Lower lobe of right lung (tissue), 2 donors: ENCODE results near the gene RARA. TPM values are rescaled to one million over a fixed set of nuclear protein-coding genes. Genes with fewer than 3 reads are reported as not detected.

Experiments
- ATAC-seq, 2 donors: fragments of 200-7000 bp; cut with Tn5 transposase; one replicate each; pipeline ENCODE4 v1.9.1; 2020 to 2022; ENCODE audit warnings: mild to moderate bottlenecking in 2 of 2, moderate library complexity in 2 of 2
- DNase-seq: peaks from one replicate; pipeline ENCODE4 v3.0.0-alpha.2; 2020
- H3K27ac ChIP-seq: fragments of 200-600 bp; one replicate; pipeline ENCODE4 v1.8.0; 2022
- H3K27me3 ChIP-seq: fragments of 200-600 bp; one replicate; pipeline ENCODE4 v1.8.0; 2022; ENCODE audit warnings: low read depth
- H3K36me3 ChIP-seq: fragments of 200-600 bp; one replicate; pipeline ENCODE4 v1.8.0; 2022; ENCODE audit warnings: mild to moderate bottlenecking
- H3K4me1 ChIP-seq: fragments of 200-600 bp; one replicate; pipeline ENCODE4 v1.8.0; 2022
- H3K4me3 ChIP-seq: fragments of 200-600 bp; one replicate; pipeline ENCODE4 v1.8.0; 2022; ENCODE audit warnings: mild to moderate bottlenecking
- H3K9me3 ChIP-seq: fragments of 200-600 bp; one replicate; pipeline ENCODE4 v1.8.0; 2022
- CTCF ChIP-seq: fragments of 200-600 bp; IDR thresholded peaks from one replicate; pipeline ENCODE4 v1.8.0; 2022; ENCODE audit warnings: antibody characterized with exemption, mild to moderate bottlenecking
- intact Hi-C: fragments of 100-400 bp; cut with DNase I; formaldehyde crosslinking; loops from one replicate; pipeline ENCODE4 v1.11.0; 2022
- total RNA-seq: library from RNA; stranded (reverse); fragmentation: NEBNext Ultra II Directional; extraction: Animal tissue kit (Norgen Biotek cat#: 25700); gene quantifications from one replicate; pipeline ENCODE4 v1.2.1, GENCODE V29; 2021
- donor health status: DM: no; HTN: yes; CAD: no; lungs with severe emphysema.

The RARA gene
- total RNA-seq, 1 donor from 2014 or later = 82.6 TPM

- H3K9me3 ChIP-seq = no peaks in the 10 kb centered on the region
- H3K4me3 ChIP-seq = no peak overlapping the region
- H3K4me1 ChIP-seq = peaks cover 25% of the 10 kb centered on the region
- intact Hi-C loops = loop anchor here (10.0 kb wide), 1 partner anchor 59 kb away; no protein-coding TSS in a partner anchor
- H3K27ac ChIP-seq = peak overlapping the region; percentile 4
- ATAC-seq (no peak), DNase-seq (no peak)
- TF ChIP-seq CTCF = no peak
- H3K36me3 ChIP-seq = peaks cover 36% of the 10 kb centered on the region
- no peaks in the 10 kb centered on the region for H3K27me3 ChIP-seq
These were observed 25.3 kb upstream of the RARA start for GRCh38 chr17:40283662-40284061.

DNA sequence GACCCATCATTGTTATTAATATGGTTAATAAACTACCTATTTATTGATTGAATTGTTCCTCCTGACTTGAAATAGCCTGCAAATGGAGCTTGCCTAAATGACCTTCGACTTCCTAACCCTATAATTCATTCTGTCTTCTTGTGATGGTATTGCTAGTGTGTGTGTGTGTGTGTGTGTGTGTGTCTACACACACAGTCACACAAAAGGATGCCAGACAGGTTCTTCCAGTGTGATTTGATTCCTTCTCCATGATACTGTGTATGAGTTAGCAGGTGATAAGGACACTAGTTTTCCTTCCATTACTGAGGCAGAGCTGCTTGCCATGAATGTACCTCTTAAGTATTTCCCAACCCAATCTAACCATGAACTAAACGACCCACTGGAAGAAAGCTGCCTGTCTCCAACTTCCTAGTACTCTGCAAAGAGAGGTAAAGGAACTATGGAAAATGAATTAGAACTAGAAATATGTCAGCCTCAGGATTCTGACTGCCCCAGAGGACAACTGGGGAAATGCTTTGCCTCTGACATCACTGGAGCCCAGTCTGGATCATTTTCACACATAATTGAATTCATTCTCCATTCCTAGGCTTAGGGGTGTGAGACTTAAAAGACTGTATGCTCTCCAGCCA lies 24.8 kb upstream of the RARA start:
- intact Hi-C loops = loop anchor here (10.0 kb wide), 1 partner anchor 59 kb away; no protein-coding TSS in a partner anchor
- peaks cover 25% of the 10 kb centered on the region for H3K4me1 ChIP-seq
- no peaks in the 10 kb centered on the region for H3K27me3 ChIP-seq
- DNase-seq (no peak), ATAC-seq (peak; percentile 6 to 20)
- peaks cover 31% of the 10 kb centered on the region for H3K36me3 ChIP-seq
- peak; percentile 27 for TF ChIP-seq CTCF
- H3K9me3 ChIP-seq = no peaks in the 10 kb centered on the region
- no peak overlapping the region for H3K4me3 ChIP-seq
- H3K27ac ChIP-seq = peak overlapping the region; percentile 4

GRCh38 chr17:40286473-40286872 lies 22.5 kb upstream of the RARA start:
- intact Hi-C loops = loop anchor here (10.0 kb wide), 1 partner anchor 62 kb away; no protein-coding TSS in a partner anchor
- ATAC-seq (no peak), DNase-seq (no peak)
- no peaks in the 10 kb centered on the region for H3K27me3 ChIP-seq
- peaks cover 8% of the 10 kb centered on the region for H3K36me3 ChIP-seq
- TF ChIP-seq CTCF = no peak
- H3K27ac ChIP-seq = no peak overlapping the region
- H3K9me3 ChIP-seq = no peaks in the 10 kb centered on the region
- H3K4me3 ChIP-seq = no peak overlapping the region
- H3K4me1 ChIP-seq = peaks cover 33% of the 10 kb centered on the region

DNA sequence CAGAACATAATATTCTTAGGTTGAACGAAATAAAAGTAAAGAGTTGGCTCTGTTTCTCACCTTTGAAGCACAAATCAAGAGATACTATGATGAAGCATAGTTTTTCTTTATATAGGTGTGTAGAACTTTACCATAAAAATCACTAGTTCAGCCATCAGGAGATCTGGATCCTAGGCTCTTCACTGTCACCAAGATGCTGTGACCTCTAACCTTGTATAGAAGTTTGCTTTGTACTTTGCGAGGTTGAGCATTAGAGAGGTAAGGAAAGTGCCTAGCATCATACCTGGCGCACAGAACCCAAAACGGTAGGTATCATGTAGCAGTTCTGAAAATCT lies 21.9 kb upstream of the RARA start:
- Histone ChIP-seq H3K27me3 (no peaks in the 10 kb centered on the region), H3K4me1 (peaks cover 33% of the 10 kb centered on the region), H3K9me3 (no peaks in the 10 kb centered on the region), H3K36me3 (peaks cover 1% of the 10 kb centered on the region), H3K27ac (no peak overlapping the region), H3K4me3 (no peak overlapping the region)
- no peak for ATAC-seq
- intact Hi-C loops = loop anchor here (10.0 kb wide), 1 partner anchor 62 kb away; no protein-coding TSS in a partner anchor
- no peak for DNase-seq
- no peak for TF ChIP-seq CTCF

DNA sequence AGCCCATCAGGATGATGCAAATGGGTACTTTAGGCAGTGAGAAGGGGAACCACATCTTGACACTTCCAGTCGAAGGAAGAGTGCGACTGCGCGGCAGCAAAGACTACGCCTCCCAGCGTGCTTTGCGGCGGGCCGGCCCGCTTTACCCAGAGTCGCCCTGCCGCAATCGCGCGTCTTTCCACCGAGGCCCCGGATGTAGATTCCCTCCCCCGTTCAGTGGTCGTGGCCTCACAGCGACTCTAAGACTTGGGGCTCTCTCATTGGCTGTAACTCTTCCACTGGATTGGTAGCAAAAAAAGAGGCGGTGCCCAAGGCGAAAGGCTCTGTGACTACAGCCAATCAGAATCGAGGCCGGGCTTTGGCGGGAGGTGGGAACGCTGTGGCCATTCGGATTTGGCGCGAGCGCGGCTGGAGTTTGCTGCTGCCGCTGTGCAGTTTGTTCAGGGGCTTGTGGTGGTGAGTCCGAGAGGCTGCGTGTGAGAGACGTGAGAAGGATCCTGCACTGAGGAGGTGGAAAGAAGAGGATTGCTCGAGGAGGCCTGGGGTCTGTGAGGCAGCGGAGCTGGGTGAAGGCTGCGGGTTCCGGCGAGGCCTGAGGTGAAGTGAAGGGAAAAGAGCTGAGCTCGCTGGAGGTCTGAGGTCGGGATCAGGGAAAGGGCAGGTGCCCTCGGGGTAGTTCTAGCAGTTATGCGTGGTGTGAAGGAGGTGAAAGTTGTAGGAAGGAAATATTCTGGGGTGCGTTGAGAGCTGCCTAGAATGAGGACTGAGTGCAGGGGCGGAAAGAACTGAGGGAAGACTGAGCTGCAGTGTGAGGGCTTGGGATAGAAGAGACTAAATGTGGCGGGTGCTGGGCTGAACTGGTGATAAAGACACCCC lies 21.2 kb upstream of the RARA start, which contains the start of gene CDC6:
Gene CDC6 (plus strand): TSS at position 386 of the 876 bp plus-strand sequence. CDS start 1,542 bp downstream, outside the sequence.
- peak; percentile 99 for DNase-seq
- peak within 1 kb of the TSS; percentile 64 for H3K4me3 ChIP-seq
- TF ChIP-seq CTCF = no peak
- no peaks in the 10 kb centered on the region for H3K27me3 ChIP-seq
- intact Hi-C loops = loop anchor here (10.0 kb wide), 1 partner anchor 63 kb away; no protein-coding TSS in a partner anchor
- peak within 1 kb of the TSS; percentile 5 for H3K27ac ChIP-seq
- no peaks in the 10 kb centered on the region for H3K36me3 ChIP-seq
- no peaks in the 10 kb centered on the region for H3K9me3 ChIP-seq
- peak; percentile 97 to 98 for ATAC-seq
- peaks cover 33% of the 10 kb centered on the region for H3K4me1 ChIP-seq
